ENCODE data around the gene MAPKAP1. TPM values are rescaled to one million over a fixed set of nuclear protein-coding genes. Genes with fewer than 3 reads are reported as not detected.
A peak's percentile ranks its signal among the peaks of the same experiment; 100 is the strongest.

The MAPKAP1 gene
- polyA plus RNA-seq, 3 donors, result 39.9 to 57.5 (median 44.1) TPM

- DNase-seq, result no peak
- Histone ChIP-seq H3K4me1 (ENCODE audit: control insufficient read depth in 1 of 2, insufficient read depth in 2 of 2, low read length in 2 of 2) (no peaks in the 10 kb centered on the region), H3K27ac (ENCODE audit: low read depth in 1 of 2, low read length in 2 of 2) (no peak overlapping the region), H3K4me3 (replicated peaks in 1 of 3; ENCODE audit: low read depth in 2 of 3, low read length in 3 of 3) (no peak overlapping the region), H3K27me3 (ENCODE audit: control insufficient read depth in 2 of 2, insufficient read depth in 2 of 2, low read length in 2 of 2) (no peaks in the 10 kb centered on the region), H4K20me1 (ENCODE audit: insufficient read depth, low read length) (peaks cover 4% of the 10 kb centered on the region), H3K79me2 (ENCODE audit: insufficient read depth, low read length) (no peaks in the 10 kb centered on the region), H3K4me2 (replicated peaks; ENCODE audit: extremely low read depth, low read length, poor library complexity, severe bottlenecking) (no peak overlapping the region), H3K9me3 (replicated peaks in 1 of 2; ENCODE audit: control insufficient read depth in 1 of 2, insufficient read depth in 1 of 2, low read length in 2 of 2) (no peaks in the 10 kb centered on the region), H2AFZ (ENCODE audit: insufficient read depth, low read depth, low read length, poor library complexity, severe bottlenecking) (no peak overlapping the region), H3K9ac (ENCODE audit: insufficient read depth, low read length, poor library complexity, severe bottlenecking) (no peak overlapping the region), H3K36me3 (replicated peaks in 1 of 2; ENCODE audit: control insufficient read depth in 1 of 2, insufficient read depth in 2 of 2, low read length in 2 of 2) (peaks cover 24 to 75% of the 10 kb centered on the region in 2 donors)
- intact Hi-C loops (cut with micrococcal nuclease), result no loop called here
- Mint-ChIP-seq H3K27ac (no peak overlapping the region), H3K4me1 (no peaks in the 10 kb centered on the region), H3K36me3 (peaks cover 35 to 43% of the 10 kb centered on the region in 2 donors), H3K9me3 (no peaks in the 10 kb centered on the region), H3K4me3 (no peak overlapping the region), H3K27me3 (ENCODE audit: low read depth in 3 of 3) (no peaks in the 10 kb centered on the region)
- 100% methylated on average over 1 of the region's 3 CpGs for WGBS (ENCODE audit: insufficient coverage)
- no peak for TF ChIP-seq CTCF (IDR thresholded peaks at IDR 0.05)
Observed at GRCh38 chr9:125540497-125540896, 166.5 kb downstream of the MAPKAP1 start.

- Histone ChIP-seq H3K4me2 (replicated peaks; ENCODE audit: extremely low read depth, low read length, poor library complexity, severe bottlenecking) (no peak overlapping the region), H3K9me3 (replicated peaks in 1 of 2; ENCODE audit: control insufficient read depth in 1 of 2, insufficient read depth in 1 of 2, low read length in 2 of 2) (no peaks in the 10 kb centered on the region), H3K9ac (ENCODE audit: insufficient read depth, low read length, poor library complexity, severe bottlenecking) (no peak overlapping the region), H4K20me1 (ENCODE audit: insufficient read depth, low read length) (no peaks in the 10 kb centered on the region), H3K4me1 (ENCODE audit: control insufficient read depth in 1 of 2, insufficient read depth in 2 of 2, low read length in 2 of 2) (no peaks in the 10 kb centered on the region), H3K36me3 (replicated peaks in 1 of 2; ENCODE audit: control insufficient read depth in 1 of 2, insufficient read depth in 2 of 2, low read length in 2 of 2) (peaks cover 22 to 87% of the 10 kb centered on the region in 2 donors), H3K79me2 (ENCODE audit: insufficient read depth, low read length) (no peaks in the 10 kb centered on the region), H3K4me3 (replicated peaks in 1 of 3; ENCODE audit: low read depth in 2 of 3, low read length in 3 of 3) (no peak overlapping the region), H3K27ac (ENCODE audit: low read depth in 1 of 2, low read length in 2 of 2) (no peak overlapping the region), H2AFZ (ENCODE audit: insufficient read depth, low read depth, low read length, poor library complexity, severe bottlenecking) (no peak overlapping the region), H3K27me3 (ENCODE audit: control insufficient read depth in 2 of 2, insufficient read depth in 2 of 2, low read length in 2 of 2) (no peaks in the 10 kb centered on the region)
- Mint-ChIP-seq H3K4me3 (no peak overlapping the region), H3K4me1 (no peaks in the 10 kb centered on the region), H3K27me3 (ENCODE audit: low read depth in 3 of 3) (no peaks in the 10 kb centered on the region), H3K36me3 (peaks cover 34 to 42% of the 10 kb centered on the region in 2 donors), H3K9me3 (no peaks in the 10 kb centered on the region), H3K27ac (peak overlapping the region in 1 of 7 donors; percentile 67)
- WGBS (ENCODE audit: insufficient coverage), result 100% methylated on average over 2 of the region's 2 CpGs
- DNase-seq, result no peak
- no peak for TF ChIP-seq CTCF (IDR thresholded peaks at IDR 0.05)
- intact Hi-C loops (cut with micrococcal nuclease), result no loop called here
Observed at GRCh38 chr9:125538092-125538473, 168.9 kb downstream of the MAPKAP1 start.
